Raji (cell line): Measurements from ENCODE around the gene IDS.

Source experiments
- POLR2A ChIP-seq: IDR thresholded peaks from 2 replicates; pipeline ENCODE4 v1.6.1; 2011; ENCODE audit warnings: low read depth, low read length, control low read depth; ENCODE audit not compliant: insufficient read depth

IDS gene

GRCh38 chrX:149517308-149517707 is 12.2 kb upstream of the IDS start:
- no peak for TF ChIP-seq POLR2A

- TF ChIP-seq POLR2A: no peak
Measured at GRCh38 chrX:149516604-149517003, 11.5 kb upstream of the IDS start.

DNA sequence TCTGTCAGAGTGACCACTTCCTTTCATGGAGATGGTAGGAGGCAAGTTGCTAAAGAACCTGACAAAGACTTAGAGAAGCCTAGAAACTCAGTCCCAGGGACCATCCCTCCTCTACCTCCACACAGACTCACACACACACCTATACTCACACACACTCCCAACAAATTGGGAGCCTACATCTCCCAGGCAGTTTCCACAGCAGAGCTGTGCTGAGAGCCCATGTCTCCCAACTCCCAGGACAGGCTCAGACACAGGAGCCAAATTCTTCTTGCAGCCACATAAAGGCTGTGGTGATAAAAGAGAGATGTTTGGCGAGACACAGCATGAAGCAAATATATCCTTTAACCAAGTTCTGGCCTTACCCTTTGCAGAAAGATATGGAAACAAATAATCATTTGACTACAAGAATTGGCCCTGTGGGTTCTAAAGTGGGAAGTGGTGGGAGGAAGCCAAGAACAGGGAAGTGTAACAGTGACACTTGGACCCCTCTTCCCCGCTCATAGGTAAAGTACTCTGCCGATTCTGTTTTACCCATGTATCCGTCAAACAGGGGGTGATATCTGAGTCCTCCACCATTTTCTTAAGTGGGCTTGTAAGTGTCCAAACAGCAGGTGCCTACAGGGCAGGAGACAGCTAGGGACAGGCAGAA is 11.0 kb upstream of the IDS start:
- TF ChIP-seq POLR2A: no peak

DNA sequence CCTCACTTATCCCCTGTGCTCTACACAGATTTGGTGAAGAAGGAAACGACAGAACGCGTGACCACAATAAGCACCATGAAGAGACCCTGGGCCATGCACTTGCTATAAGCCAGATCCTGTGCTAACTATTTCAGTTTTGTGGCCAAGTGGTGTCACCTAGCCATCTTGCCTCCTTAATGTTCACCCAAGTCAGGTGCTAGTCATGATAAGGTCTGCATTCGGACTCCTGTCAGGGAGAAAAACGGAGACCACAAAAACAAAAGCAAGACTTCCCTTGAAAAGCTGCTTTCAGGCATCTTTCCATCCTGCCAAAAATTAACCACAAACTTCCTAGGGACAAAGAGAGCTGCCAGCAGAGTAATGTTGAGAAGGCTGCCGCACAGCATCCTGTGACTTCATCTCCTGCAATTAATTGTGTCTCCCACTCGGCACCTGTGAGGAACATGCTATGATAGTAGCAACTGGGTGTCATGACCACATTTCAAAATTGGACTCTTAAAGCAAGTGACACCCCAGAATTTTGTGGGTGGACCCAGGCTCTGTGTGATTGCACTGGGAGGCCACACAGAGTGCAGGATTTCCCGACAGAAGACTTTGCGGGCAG is 8.8 kb upstream of the IDS start:
- TF ChIP-seq POLR2A: no peak

DNA sequence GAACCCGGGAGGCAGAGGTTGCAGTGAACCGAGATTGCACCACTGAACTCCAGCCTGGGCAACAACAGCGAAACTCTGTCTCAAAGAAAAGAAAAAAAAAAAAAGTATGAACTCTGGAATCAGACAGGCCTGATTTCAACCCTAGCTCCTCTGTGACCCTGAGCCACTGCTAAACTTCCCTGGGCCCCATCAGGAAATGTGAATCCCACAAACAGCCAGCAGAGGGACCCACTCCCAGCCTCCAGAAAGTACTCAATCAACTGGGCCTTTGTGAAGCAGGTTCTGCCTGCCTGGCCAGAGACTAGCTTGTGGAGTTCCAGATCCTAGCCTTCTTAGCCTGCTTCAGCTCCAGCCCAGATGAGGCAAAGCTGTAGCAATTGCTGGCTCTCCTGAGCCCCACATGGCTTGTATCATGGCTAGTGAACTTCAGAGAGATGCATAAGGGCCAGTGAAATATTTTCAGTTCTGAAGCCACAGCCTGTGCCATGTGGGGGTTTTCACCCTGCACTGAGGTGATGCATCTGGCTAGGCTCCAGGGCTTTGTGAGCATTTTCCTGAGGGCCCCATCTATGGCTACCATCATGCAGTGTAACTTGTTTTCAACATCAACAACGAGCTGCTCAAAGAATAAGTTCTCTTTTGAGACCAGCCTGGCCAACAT is 7.2 kb upstream of the IDS start:
- no peak for TF ChIP-seq POLR2A

- no peak for TF ChIP-seq POLR2A
Measured at GRCh38 chrX:149511081-149511480, 6.0 kb upstream of the IDS start.

- TF ChIP-seq POLR2A: no peak
Measured at GRCh38 chrX:149510386-149510785, 5.3 kb upstream of the IDS start.

DNA sequence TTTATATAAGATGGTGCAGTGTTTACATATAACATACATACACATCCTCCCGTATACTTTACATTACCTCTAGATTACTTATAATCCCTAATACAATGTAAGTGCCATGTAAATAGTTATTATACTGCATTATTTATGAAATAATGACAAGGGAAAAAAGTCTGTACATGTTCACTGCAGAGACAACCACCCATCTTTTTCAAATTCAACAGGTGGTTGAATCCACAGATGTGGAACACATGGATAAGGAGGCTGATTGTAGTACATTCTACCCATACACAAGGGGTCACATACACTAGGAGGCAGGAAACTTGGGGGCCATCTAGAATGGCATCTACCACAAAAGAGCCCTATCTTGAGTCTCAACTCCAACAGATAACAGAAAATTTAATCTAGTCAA is 3.4 kb upstream of the IDS start:
- no peak for TF ChIP-seq POLR2A

GRCh38 chrX:149506349-149506748 is 1.2 kb upstream of the IDS start:
- no peak for TF ChIP-seq POLR2A

DNA sequence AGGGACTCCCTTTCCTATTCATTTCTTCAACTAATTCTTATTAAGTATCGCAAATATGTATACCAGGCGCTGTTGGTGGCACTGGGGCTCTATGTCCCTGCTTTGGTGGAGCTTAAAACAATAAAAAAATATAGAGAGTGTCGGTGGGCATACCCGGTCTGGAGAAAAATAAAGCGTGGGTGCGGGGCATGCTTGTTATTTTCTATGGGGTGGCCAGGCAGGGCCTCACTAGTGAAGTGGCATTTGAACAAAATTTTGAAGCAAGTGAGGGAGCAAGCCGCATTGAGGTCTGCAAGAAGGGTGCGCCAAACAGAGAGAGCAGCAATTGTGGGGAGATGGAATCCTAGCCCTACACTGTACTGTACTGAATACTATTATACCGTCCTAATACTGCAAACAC is 565 bp upstream of the IDS start:
- TF ChIP-seq POLR2A: no peak

- TF ChIP-seq POLR2A: peak; percentile 36; the same call in 1 of the 2 replicates
Measured at GRCh38 chrX:149504226-149504914, 736 bp downstream of the IDS start.

DNA sequence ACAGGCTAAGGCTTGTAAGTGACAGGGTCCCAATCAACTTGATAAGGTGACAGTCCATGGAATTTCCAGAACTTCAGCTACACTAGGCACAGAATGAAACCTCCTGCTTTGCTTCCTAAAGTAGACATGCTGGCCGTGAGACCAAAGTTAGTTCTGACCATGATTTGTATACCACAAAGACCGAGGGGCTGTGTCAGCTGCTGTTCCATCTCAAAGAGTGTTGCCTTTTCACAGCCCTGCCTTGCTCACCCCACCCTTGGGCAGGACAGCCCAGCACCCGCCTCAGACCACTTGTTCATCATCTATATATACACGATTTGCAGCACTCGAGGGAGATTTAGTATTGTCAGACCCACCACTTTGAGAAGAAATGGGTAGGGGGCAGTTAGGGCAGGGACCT is 5.3 kb downstream of the IDS start:
- no peak for TF ChIP-seq POLR2A

- no peak for TF ChIP-seq POLR2A
Measured at GRCh38 chrX:149498767-149499166, 6.3 kb downstream of the IDS start.

GRCh38 chrX:149497626-149498025 is 7.5 kb downstream of the IDS start:
- no peak for TF ChIP-seq POLR2A

- no peak for TF ChIP-seq POLR2A
Measured at GRCh38 chrX:149497054-149497453, 8.1 kb downstream of the IDS start.

GRCh38 chrX:149495573-149496071 is 9.5 kb downstream of the IDS start:
- TF ChIP-seq POLR2A: no peak
